Muscle of back (tissue), 10 donors: ENCODE results near the gene OR52N4. TPM values are rescaled to one million over a fixed set of nuclear protein-coding genes. Genes with fewer than 3 reads are reported as not detected.

Experiments used
- polyA plus RNA-seq, 10 donors: library from polyadenylated mRNA; unstranded; fragments of 120-200 nt; gene quantifications; one replicate each; pipeline ENCODE4 v1.2.1, GENCODE V29; 2013; ENCODE audit not compliant: insufficient read length in 10 of 10

OR52N4 gene
- polyA plus RNA-seq, 10 donors = 0.18 TPM; not detected in 9

Other genes starting within 250 kb of the OR52N4 start
- gene UBQLN3, start 244.3 kb upstream of the OR52N4 start, polyA plus RNA-seq = not detected
- under 1 TPM; 0.05 to 0.53 (median 0.19) TPM for gene UBQLNL, start 237.5 kb upstream of the OR52N4 start, polyA plus RNA-seq
- gene OR52H1, start 205.7 kb upstream of the OR52N4 start, polyA plus RNA-seq = not detected
- gene OR52B6, start 173.4 kb upstream of the OR52N4 start, polyA plus RNA-seq = not detected
- gene TRIM6, start 157.6 kb upstream of the OR52N4 start, polyA plus RNA-seq = 1 to 10 TPM; 1.0 to 2.3 (median 1.6) TPM
- 1 to 10 TPM; 3.9 to 6.8 (median 4.7) TPM for gene TRIM34, start 129.2 kb upstream of the OR52N4 start, polyA plus RNA-seq
- 10 to 100 TPM in 9 of 10 donors, 1 to 10 TPM in 1; 9.9 to 17.8 (median 13.6) TPM for gene TRIM5, start 69.2 kb upstream of the OR52N4 start, polyA plus RNA-seq
- gene TRIM22, start 64.5 kb upstream of the OR52N4 start, polyA plus RNA-seq = 10 to 100 TPM in 6 of 10 donors, 1 to 10 TPM in 4; 4.5 to 16.0 (median 10.6) TPM
- gene OR56B1, start 17.8 kb upstream of the OR52N4 start, polyA plus RNA-seq = not detected
- not detected for gene OR52N5, start 29.1 kb downstream of the OR52N4 start, polyA plus RNA-seq
- gene OR52N1, start 37.0 kb downstream of the OR52N4 start, polyA plus RNA-seq = not detected
- gene OR52N2, start 54.7 kb downstream of the OR52N4 start, polyA plus RNA-seq = not detected
- not detected for gene OR52E6, start 87.7 kb downstream of the OR52N4 start, polyA plus RNA-seq
- gene OR52E8, start 103.4 kb downstream of the OR52N4 start, polyA plus RNA-seq = not detected
- gene OR52E4, start 126.4 kb downstream of the OR52N4 start, polyA plus RNA-seq = not detected
- not detected for gene OR52E5, start 139.0 kb downstream of the OR52N4 start, polyA plus RNA-seq
- gene OR56A3, start 188.0 kb downstream of the OR52N4 start, polyA plus RNA-seq = not detected
- not detected for gene OR56A5, start 214.3 kb downstream of the OR52N4 start, polyA plus RNA-seq
- gene OR52L1, start 232.7 kb downstream of the OR52N4 start, polyA plus RNA-seq = not detected